GM12873 (cell line): ENCODE measurements around the gene ST14.

ENCODE experiments used
- CTCF ChIP-seq: IDR thresholded peaks from 2 replicates; pipeline ENCODE4 v1.5.1; 2012; ENCODE audit warnings: low read depth, mild to moderate bottlenecking, moderate library complexity, low read length, control low read depth; ENCODE audit not compliant: insufficient read depth; ENCODE audit errors: missing control alignments

ST14 gene

GRCh38 chr11:130118165-130118564 lies 41.4 kb upstream of the ST14 start:
- TF ChIP-seq CTCF: no peak

DNA sequence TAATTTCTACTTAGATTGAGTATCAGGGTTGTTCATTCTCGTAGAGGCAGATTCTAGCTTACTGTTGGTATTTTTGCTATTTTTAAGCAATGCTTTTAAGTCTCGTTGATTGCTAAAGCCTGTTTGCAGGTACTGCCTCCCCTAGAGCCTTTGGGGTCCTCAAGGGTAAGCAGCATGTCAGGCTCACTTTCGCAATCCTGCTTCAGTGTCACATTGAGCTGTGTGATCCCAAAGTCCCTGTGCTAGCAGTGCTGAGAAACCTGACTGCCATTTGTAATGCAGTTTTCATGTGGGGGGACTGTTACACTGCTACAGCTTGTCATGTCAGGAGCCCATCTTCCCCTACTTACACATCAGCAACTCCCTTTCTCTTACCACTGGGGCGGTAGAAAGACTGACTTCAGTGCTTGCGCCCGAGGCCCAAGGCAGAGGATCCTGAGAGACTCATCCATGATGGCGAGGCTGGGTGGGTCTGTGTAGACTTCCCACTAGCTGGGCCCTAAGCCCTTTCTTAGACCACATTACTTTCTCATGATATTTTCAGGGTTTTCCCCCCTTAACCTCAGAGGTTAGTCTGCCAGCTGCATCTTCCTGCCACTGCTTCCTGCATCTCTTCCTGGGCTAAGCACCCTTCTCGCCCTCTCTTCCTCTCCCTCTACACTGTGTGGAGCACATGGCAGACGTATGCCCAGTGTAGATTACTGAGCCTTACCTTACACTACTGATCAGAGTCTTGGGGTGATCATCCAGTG lies 40.8 kb upstream of the ST14 start:
- TF ChIP-seq CTCF: no peak

DNA sequence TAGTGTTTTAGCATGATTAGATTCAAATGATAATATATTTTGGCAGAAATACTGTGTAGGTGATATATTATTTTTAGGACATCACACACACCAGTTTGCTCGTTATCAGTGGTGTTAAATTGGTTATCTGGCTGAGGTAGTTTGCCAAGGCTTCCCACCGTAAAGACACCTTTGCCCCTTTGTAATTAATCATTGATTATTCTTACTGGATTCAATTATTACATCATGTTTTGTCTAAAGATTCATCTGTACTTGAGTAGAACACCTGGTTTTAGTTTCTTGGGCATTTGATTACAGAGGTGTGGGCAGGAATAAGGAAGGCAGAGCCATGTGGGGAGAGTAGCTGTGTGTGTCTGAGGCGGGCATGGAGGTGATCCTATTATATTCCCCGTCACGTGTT lies 39.5 kb upstream of the ST14 start:
- no peak for TF ChIP-seq CTCF

GRCh38 chr11:130121445-130121978 lies 38.1 kb upstream of the ST14 start:
- TF ChIP-seq CTCF: no peak

DNA sequence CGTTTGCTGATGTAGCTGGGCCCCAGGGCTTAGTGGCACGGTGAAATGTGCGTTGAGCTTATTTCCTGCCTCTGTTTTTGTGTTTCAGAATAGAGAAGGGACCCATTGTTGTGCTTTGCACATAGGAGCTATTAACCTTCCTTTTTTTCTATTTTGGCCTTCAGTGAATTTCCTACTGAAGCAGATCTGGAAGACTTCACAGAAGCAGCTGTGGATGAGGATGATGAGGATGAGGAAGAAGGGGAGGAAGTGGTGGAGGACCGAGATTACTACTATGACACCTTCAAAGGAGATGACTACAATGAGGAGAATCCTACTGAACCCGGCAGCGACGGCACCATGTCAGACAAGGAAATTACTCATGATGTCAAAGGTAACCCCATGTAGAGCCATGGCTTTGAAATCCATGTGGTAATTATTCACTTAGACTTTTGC lies 37.4 kb upstream of the ST14 start:
- no peak for TF ChIP-seq CTCF

DNA sequence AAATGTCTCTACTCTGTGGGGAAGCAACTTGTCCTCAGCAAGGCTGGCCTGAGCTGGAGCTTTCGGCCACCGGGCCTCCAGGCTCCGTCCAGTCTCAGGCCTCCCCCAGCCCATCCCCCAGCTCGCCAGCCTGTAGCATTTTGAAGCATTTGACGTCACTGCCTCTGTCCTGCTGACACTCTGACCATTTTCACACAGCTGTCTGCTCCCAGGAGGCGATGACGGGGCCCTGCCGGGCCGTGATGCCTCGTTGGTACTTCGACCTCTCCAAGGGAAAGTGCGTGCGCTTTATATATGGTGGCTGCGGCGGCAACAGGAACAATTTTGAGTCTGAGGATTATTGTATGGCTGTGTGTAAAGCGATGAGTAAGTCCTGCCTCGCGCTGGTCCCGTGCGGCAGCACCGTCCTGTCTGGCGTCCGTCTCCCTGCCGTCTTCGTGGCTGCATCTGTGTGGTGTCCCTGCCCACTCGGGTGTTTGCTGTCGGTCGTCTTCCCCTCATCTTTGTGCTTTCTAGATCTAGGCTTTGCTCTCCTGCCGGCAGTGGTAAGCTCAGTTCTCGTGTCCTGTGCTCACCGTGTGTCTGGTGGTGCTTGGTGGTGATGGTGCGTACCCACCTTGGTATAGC lies 36.1 kb upstream of the ST14 start:
- TF ChIP-seq CTCF: no peak

DNA sequence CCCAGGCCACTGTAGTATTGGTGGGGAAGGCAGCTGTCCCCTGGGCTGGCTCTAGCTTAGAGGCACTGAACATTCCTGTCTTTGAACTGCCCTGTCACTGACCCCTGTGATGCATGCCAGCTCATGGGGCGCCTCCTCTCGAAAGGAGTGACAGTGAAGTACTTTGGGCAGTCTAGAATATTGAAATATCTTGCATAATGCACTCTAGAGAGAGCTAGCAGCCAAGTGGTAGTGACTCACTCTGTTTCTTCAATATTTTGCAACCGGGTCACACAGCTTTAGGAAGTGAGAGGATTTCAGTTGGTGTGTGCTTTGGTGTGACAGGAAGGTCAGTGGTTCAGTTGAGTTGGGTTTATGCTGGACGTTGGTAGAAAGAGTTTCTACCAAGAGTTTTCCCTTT lies 35.5 kb upstream of the ST14 start:
- TF ChIP-seq CTCF: no peak
